Measurements from ENCODE around the gene PRPF6. TPM values are rescaled to one million over a fixed set of nuclear protein-coding genes. Genes with fewer than 3 reads are reported as not detected.

The PRPF6 gene
- total RNA-seq, 3 donors from 2014 or later = 51.2 to 64.4 (median 59.1) TPM

DNA sequence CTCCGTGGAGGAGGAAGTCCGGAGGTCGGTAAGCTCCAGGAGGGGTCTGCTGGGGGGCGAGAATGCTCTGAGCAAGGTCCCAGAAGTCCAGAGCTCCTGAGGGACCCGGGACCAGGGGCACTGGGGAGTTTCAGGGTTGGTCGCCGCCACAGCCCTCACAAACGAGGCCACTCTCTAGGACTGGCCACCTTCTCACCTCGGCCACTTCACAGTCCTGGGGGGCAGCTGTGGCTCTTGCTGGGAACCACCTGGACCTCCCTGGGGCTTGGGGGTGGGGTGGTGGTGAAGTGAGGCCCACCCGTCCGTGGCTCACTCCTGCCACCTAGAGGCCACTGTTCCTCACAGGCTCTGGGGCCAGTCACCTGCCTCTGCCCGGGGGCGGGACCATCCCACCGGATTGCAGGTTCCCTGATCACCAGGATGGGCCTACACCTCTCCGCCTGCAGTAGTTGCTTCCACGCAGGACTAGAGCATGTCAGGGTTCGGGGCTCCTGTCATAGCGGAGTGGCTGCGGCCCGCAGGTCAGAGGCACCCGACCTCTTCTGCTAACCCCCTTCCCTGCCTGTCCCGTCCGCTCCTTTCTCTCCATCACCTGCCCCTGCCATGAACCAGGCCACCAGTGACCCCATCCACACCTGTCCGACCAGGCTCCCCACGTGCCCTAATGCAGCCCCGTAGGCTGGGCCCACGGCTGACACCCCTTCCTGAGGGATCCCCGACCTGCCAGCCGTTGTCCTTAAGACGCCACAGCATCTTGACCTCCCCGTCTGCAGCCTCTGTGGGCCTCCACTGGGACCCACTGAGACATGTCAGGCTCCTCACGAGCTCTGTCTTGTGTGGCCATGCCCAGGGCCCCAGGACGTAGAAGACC, 76.9 kb downstream of the PRPF6 start:
- Histone ChIP-seq H3K9me3 (no peaks in the 10 kb centered on the region), H3K4me3 (no peak overlapping the region), H3K36me3 (ENCODE audit: low read depth) (no peaks in the 10 kb centered on the region), H3K4me1 (ENCODE audit: low read depth) (peaks cover 4% of the 10 kb centered on the region)
- DNase-seq (peak; percentile 81 to 88 (median 83)), ATAC-seq (peak; percentile 79)
- intact Hi-C loops (cut with DNase I, micrococcal nuclease) = no loop called here
- TF ChIP-seq, protein P1, sequence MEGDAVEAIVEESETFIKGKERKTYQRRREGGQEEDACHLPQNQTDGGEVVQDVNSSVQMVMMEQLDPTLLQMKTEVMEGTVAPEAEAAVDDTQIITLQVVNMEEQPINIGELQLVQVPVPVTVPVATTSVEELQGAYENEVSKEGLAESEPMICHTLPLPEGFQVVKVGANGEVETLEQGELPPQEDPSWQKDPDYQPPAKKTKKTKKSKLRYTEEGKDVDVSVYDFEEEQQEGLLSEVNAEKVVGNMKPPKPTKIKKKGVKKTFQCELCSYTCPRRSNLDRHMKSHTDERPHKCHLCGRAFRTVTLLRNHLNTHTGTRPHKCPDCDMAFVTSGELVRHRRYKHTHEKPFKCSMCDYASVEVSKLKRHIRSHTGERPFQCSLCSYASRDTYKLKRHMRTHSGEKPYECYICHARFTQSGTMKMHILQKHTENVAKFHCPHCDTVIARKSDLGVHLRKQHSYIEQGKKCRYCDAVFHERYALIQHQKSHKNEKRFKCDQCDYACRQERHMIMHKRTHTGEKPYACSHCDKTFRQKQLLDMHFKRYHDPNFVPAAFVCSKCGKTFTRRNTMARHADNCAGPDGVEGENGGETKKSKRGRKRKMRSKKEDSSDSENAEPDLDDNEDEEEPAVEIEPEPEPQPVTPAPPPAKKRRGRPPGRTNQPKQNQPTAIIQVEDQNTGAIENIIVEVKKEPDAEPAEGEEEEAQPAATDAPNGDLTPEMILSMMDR (IDR thresholded peaks at IDR 0.05) = peak; percentile 80

DNA sequence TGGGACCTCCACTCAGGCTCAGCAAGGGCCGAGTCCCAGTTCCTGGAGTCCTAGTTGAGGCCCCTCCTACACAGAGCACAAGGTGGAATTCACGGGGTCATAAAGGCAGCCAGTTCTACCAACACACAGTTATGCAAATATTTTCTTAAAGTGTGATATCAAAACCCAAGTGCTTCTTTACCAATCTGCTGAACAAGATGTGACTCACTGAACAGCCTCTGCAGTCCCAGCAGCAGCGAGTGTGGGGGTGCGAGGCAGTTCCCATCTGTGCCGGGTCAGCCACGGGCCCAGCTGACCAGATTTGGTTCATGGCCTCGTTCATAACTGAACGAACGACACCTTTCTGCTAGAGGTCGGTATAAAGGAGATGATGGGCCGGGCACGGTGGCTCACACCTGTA, 77.6 kb downstream of the PRPF6 start:
- H3K4me1 ChIP-seq (ENCODE audit: low read depth) = peaks cover 4% of the 10 kb centered on the region
- no peak overlapping the region for H3K4me3 ChIP-seq
- ATAC-seq = no peak
- DNase-seq = no peak
- TF ChIP-seq, protein P1 (IDR thresholded peaks at IDR 0.05) = no peak
- H3K36me3 ChIP-seq (ENCODE audit: low read depth) = no peaks in the 10 kb centered on the region
- no peaks in the 10 kb centered on the region for H3K9me3 ChIP-seq
- intact Hi-C loops (cut with DNase I, micrococcal nuclease) = no loop called here

DNA sequence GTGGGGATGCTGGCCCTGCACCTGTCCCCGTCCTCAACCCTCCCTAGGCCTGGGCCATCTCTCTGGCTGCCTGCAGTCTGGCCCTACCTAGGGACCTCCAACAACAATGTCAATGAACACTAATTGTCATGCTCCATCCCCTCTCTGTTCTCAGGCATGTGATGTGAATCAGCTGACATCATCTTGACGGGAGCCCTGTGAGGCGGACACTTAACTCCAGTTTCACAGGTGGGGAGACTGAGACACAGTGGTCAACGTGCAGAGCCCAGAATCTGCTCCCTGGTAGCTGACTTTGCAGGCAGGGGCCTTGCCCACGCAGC, 81.3 kb downstream of the PRPF6 start:
- no peak for ATAC-seq
- Histone ChIP-seq H3K4me1 (ENCODE audit: low read depth) (peaks cover 4% of the 10 kb centered on the region), H3K4me3 (no peak overlapping the region), H3K9me3 (no peaks in the 10 kb centered on the region), H3K36me3 (ENCODE audit: low read depth) (no peaks in the 10 kb centered on the region)
- TF ChIP-seq, protein P1 (IDR thresholded peaks at IDR 0.05) = no peak
- no peak for DNase-seq
- intact Hi-C loops (cut with DNase I, micrococcal nuclease) = no loop called here

DNA sequence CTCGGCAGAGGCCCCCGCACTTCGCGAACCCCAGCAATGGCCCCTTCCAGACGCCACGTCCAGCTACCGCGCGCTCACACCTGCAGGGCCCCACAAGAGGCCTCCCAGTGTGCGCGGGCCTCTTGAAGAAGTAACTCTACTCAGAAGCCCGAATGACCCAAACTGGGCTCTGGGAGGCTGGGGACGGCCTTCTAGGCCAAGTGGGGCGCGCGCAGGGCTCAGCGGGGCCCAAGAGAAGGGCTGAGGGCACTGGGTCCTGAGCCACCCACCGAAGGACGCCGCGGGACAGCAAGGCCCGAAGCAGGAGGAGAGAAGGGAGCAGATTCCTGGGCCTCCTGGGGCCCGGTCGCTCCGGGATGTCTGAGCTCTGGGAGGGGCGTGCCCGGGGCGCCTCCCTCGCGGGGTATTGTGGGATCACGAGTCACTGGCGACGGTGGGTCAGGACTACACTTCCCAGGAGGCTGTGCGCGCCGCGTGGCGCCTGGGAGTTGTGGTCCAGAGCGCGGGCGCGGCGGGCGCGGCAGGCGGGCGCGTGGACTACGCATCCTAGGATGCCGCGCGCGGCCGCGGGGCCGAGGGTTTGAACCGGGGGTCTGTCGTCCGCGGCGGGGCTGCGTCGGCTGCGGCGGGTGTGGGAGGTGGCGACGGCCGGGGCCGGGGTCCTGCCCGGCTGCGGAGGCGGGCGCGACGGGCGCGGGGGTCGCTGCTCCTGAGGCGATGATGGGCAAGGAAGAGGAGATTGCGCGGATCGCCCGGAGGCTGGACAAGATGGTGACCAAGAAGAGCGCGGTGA, 81.9 kb downstream of the PRPF6 start, which contains the start of gene TCEA2:
TSS of gene TCEA2 (plus strand) at position 603 of the 793 bp plus-strand sequence. CDS start at position 718, 115 bp downstream.
- Histone ChIP-seq H3K36me3 (ENCODE audit: low read depth) (no peaks in the 10 kb centered on the region), H3K9me3 (no peaks in the 10 kb centered on the region), H3K4me1 (ENCODE audit: low read depth) (peaks cover 4% of the 10 kb centered on the region), H3K4me3 (peak within 1 kb of the TSS; percentile 42)
- DNase-seq = peak; percentile 97
- ATAC-seq = peak; percentile 96
- TF ChIP-seq, protein P1 (IDR thresholded peaks at IDR 0.05) = no peak
- intact Hi-C loops (cut with DNase I, micrococcal nuclease) = no loop called here

DNA sequence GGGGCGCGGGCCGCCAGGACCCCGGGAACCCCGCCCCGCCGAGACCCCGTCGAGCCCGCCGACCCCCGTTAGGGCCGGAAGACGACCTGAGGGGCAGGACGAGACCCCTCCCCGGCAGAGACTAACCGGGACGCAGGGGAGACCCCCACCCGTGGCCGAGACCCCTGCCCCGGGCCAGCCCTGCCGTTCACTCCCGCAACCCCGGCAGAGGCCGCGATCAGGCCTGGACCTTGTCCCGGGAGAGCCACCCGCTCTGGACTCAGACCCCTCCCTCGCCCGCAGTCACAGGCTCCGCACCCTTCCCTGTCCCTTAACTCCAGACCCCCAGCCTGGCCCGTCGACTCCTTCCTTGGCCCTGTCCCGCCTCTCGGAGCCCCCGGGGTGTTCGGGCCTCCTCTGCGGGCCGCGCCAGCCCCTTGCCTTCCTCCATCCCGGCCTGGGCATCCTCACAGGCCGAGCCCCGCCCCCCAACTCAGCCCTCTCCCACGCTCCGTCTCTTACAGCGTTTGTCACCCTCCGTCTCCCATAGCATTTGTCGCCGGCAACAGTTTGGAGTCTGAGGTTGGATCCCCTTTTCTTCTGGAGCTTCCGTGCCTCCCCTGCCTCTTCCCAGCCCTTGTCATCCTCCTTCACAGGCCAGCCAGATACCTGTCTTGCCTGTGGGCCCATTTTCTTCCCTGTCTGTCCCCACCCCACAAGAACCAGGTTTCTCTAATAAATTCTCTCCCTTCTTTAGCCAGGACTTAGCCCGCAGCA, 82.6 kb downstream of the PRPF6 start:
- no peak for ATAC-seq
- no peaks in the 10 kb centered on the region for H3K36me3 ChIP-seq (ENCODE audit: low read depth)
- DNase-seq = no peak
- intact Hi-C loops (cut with DNase I, micrococcal nuclease) = no loop called here
- TF ChIP-seq, protein P1 (IDR thresholded peaks at IDR 0.05) = no peak
- H3K9me3 ChIP-seq = no peaks in the 10 kb centered on the region
- peak overlapping the region; percentile 42 for H3K4me3 ChIP-seq
- H3K4me1 ChIP-seq (ENCODE audit: low read depth) = peaks cover 4% of the 10 kb centered on the region

Data from mucosa of descending colon (tissue), 3 donors.